ENCODE measurements around the gene TMEM150A.
"Not testable (repeated sequence)": the region's sequence is repeated elsewhere in the genome, so short reads cannot be mapped to it uniquely, and the experiment has no call there.

TMEM150A gene, protein sequence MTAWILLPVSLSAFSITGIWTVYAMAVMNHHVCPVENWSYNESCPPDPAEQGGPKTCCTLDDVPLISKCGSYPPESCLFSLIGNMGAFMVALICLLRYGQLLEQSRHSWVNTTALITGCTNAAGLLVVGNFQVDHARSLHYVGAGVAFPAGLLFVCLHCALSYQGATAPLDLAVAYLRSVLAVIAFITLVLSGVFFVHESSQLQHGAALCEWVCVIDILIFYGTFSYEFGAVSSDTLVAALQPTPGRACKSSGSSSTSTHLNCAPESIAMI

GRCh38 chr2:85602476-85603234, at the start of gene TMEM150A:
Gene TMEM150A (minus strand): TSS chr2:85602698. CDS start chr2:85601948, 750 bp downstream.
- peak; percentile 75 to 77 for DNase-seq (ENCODE audit: low read depth in 2 of 2)

- DNase-seq (ENCODE audit: low read depth in 2 of 2): no peak
Observed at GRCh38 chr2:85652056-85652455, 49.6 kb upstream of the TMEM150A start.

GRCh38 chr2:85651097-85651496, 48.6 kb upstream of the TMEM150A start:
- DNase-seq (ENCODE audit: low read depth in 2 of 2): no peak

GRCh38 chr2:85650456-85650855, 48.0 kb upstream of the TMEM150A start:
- no peak for DNase-seq (ENCODE audit: low read depth in 2 of 2)

- DNase-seq (ENCODE audit: low read depth in 2 of 2): no peak
Observed at GRCh38 chr2:85649201-85650190, 47.0 kb upstream of the TMEM150A start.

- no peak for DNase-seq (ENCODE audit: low read depth in 2 of 2)
Observed at GRCh38 chr2:85648619-85649018, 46.1 kb upstream of the TMEM150A start.

GRCh38 chr2:85647823-85648526, 45.5 kb upstream of the TMEM150A start:
- DNase-seq (ENCODE audit: low read depth in 2 of 2): no peak

- no peak for DNase-seq (ENCODE audit: low read depth in 2 of 2)
Observed at GRCh38 chr2:85646166-85646565, 43.7 kb upstream of the TMEM150A start.

- no peak for DNase-seq (ENCODE audit: low read depth in 2 of 2)
Observed at GRCh38 chr2:85644909-85645308, 42.4 kb upstream of the TMEM150A start.

DNA sequence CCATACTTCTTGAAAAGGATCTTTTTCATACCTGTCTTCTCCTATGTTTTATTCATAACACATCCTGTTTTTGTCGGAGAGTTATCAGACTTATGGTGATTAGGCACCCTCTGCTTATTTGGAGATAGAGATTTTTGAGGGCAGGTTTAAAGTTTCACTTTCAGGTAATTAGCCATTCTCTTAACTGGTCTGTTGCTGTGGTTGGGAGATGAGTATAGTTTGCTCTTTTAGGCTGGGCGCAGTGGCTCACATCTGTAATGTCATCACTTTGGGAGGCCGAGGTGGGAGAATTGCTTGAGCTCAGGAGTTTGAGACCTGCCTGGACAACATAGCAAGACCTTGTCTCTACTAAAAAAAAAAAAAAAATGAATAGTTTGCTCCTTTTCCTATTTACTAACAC, 40.2 kb upstream of the TMEM150A start:
- DNase-seq (ENCODE audit: low read depth in 2 of 2): no peak

DNA sequence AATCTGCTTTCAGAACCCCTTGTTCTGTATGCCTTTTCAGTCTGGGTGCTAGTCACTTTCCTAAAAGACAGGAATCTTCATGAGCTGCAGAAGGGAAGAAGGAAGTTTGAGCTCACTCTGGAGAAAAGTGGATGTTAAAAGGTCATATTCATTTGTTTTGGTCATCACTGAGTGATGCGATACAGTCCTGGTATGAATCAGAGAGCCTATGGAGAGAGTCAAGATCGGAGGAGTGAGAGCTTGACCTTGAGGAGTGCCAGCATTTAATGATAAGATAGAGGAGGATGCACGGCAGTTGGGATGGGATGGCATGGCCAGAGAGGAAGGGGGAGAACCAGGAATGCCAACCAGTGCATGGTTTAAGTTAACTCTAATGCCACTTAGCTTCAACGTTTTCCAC, 33.1 kb upstream of the TMEM150A start:
- no peak for DNase-seq (ENCODE audit: low read depth in 2 of 2)

DNA sequence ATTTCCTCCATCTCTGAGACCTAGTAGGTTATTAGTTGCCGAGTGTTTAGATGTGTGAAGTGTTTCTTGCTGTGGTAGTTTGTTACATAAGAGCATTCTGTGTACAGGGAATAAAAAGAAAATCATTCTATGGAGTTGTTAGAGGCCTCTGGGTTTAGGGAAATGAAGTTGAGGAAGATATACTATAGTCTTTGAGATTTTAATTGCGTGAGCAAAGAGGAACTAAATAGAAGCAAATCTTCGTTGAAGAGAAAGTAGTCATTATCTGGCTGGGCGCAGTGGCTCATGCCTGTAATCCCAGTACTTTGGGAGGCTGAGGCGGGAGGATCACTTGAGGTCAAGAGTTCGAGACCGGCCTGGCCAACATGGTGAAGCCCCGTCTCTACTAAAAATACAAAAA, 32.5 kb upstream of the TMEM150A start:
- DNase-seq (ENCODE audit: low read depth in 2 of 2): no peak

DNA sequence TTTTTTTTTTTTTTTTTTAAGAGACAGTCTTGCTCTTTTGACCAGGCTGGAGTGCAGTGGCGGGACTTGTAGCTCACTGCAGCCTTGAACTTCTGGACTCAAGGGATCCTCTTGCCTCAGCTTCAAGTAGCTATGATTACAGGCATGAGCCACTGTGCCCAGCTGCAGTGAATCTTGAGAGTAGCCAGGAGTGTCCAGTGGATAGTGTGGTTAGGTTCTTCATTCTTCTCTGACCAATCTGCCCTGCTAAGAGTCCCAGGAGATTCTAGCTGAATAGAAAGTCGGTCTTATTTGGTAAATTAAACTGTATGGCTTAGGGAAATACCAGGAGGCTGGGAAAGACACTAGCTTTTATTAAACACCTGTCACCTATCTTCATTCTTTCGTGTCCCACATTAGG, 28.8 kb upstream of the TMEM150A start:
- DNase-seq (ENCODE audit: low read depth in 2 of 2): no peak

GRCh38 chr2:85628658-85629057, 26.2 kb upstream of the TMEM150A start:
- DNase-seq (ENCODE audit: low read depth in 2 of 2): no peak

DNA sequence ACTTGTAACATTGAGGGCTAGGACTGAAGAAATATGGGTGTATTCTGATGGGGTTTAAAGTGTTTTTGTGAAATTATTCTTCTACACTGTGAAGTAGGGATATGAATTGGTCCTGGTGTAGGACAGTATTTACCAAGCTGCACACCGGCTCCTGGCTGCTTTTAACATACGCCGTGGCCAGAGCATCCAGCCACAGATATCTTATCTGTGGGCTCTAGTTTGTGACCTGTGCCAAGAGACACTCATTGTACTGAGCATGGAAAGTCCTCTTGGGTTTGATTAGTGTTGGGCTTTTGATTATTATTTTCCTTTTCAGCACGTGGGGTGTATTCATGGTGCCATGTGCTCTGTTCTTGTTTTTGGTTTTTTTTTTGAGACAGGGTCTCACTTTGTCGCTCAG, 21.5 kb upstream of the TMEM150A start:
- no peak for DNase-seq (ENCODE audit: low read depth in 2 of 2)

GRCh38 chr2:85621338-85621737, 18.8 kb upstream of the TMEM150A start:
- no peak for DNase-seq (ENCODE audit: low read depth in 2 of 2)

DNA sequence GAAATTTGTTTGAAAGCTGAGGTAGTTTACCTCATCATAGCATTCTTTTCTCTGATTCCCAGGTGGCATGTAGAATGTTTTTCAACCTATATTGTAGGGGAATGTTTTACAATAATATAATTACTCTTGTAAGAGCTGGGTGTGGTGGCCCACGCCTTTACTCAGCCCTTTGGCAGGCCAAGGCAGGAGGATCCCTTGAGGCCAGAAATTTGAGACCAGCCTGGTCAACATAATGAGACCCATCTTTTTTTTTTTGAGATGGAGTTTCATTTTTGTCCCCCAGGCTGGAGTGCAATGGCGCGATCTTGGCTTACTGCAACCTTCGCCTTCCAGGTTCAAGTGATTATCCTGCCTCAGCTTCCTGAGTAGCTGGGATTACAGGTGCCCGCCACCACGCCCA, 17.1 kb upstream of the TMEM150A start:
- DNase-seq (ENCODE audit: low read depth in 2 of 2): no peak

DNA sequence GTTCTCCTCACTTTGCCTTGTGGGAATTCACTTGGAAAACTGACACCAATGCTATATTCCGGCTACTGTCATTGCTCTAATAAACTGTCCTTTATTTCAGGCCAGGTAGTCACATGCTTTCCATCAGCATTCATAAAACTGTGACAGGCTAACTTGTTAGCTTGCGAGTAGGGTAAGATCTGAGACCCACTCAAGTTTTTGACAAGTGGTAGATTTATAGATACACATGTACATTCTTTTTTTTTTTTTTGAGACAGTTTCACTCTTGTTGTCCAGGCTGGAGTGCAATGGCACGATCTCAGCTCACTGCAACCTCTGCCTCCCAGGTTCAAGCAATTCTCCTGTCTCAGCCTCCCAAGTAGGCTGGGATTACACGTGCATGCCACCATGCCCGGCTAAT, 15.2 kb upstream of the TMEM150A start:
- DNase-seq (ENCODE audit: low read depth in 2 of 2): not testable (repeated sequence)

DNA sequence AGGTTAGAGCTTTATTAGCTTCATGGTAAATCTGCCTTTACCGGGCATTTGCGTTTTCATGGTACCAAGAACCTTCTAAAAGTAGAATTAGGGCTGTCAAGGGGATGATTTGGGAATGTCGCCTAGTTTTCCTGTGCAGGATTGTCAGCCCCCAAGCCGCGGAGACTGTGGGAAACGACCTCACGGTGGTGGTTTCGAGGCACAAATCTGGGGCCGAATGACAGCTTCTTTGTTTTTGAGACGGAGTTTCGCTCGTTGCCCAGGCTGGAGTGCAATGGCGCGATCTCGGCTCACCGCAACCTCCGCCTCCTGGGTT, 12.9 kb upstream of the TMEM150A start:
- DNase-seq (ENCODE audit: low read depth in 2 of 2): no peak

GRCh38 chr2:85614757-85615156, 12.3 kb upstream of the TMEM150A start:
- not testable (repeated sequence) for DNase-seq (ENCODE audit: low read depth in 2 of 2)

- no peak for DNase-seq (ENCODE audit: low read depth in 2 of 2)
Observed at GRCh38 chr2:85613717-85614515, 11.4 kb upstream of the TMEM150A start.
